SK-N-SH treated with all-trans-retinoic acid at 6 μM for 48 hours (cell line): ENCODE results near the gene TNFRSF17.

Experiments used
- ATAC-seq: fragments of 200-7000 bp; cut with Tn5 transposase; 3 replicates; pipeline ENCODE4 v1.9.1; 2020; ENCODE audit warnings: mild to moderate bottlenecking, moderate library complexity
- ARNTL ChIP-seq: fragments of 450-650 bp; formaldehyde crosslinking; IDR thresholded peaks from 2 replicates; pipeline ENCODE4 v1.5.0; 2020; ENCODE audit warnings: low read depth, mild to moderate bottlenecking, moderate library complexity, borderline replicate concordance
- BACH2 ChIP-seq: fragments of 250-450 bp; sonication (Bioruptor Pico); IDR thresholded peaks from 2 replicates; pipeline ENCODE4 v1.9.0; 2021; ENCODE audit warnings: mild to moderate bottlenecking, borderline replicate concordance
- CSRNP3 ChIP-seq: fragments of 250-450 bp; sonication (Bioruptor Pico); IDR thresholded peaks from 2 replicates; pipeline ENCODE4 v1.5.1; 2021; ENCODE audit warnings: mild to moderate bottlenecking, moderate library complexity
- ESRRG ChIP-seq: fragments of 250-450 bp; sonication (Bioruptor Pico); IDR thresholded peaks from 2 replicates; pipeline ENCODE4 v1.6.1; 2021; ENCODE audit warnings: mild to moderate bottlenecking
- GLIS3 ChIP-seq: fragments of 250-450 bp; sonication (Bioruptor Pico); IDR thresholded peaks from 2 replicates; pipeline ENCODE4 v1.5.0; 2020; ENCODE audit warnings: mild to moderate bottlenecking, moderate library complexity
- ISL1 ChIP-seq: fragments of 250-450 bp; sonication (Bioruptor Pico); IDR thresholded peaks from 2 replicates; pipeline ENCODE4 v2.1.2; 2022; ENCODE audit warnings: mild to moderate bottlenecking, moderate library complexity
- OSR1 ChIP-seq: fragments of 250-450 bp; sonication (Bioruptor Pico); IDR thresholded peaks from 2 replicates; pipeline ENCODE4 v1.8.0; 2022; ENCODE audit warnings: moderate library complexity, mild to moderate bottlenecking, inconsistent platforms
- PATZ1 ChIP-seq: fragments of 250-450 bp; sonication (Bioruptor Pico); IDR thresholded peaks from 2 replicates; pipeline ENCODE4 v1.8.0; 2020; ENCODE audit warnings: mild to moderate bottlenecking, moderate library complexity, borderline replicate concordance
- POU6F1 ChIP-seq: fragments of 250-450 bp; sonication (Bioruptor Pico); IDR thresholded peaks from 2 replicates; pipeline ENCODE4 v1.8.0; 2021; ENCODE audit warnings: low read depth, mild to moderate bottlenecking, moderate library complexity, borderline replicate concordance
- RARB ChIP-seq: fragments of 250-450 bp; sonication (Bioruptor Pico); IDR thresholded peaks from 2 replicates; pipeline ENCODE4 v1.8.0; 2021; ENCODE audit warnings: mild to moderate bottlenecking, moderate library complexity
- SNAI2 ChIP-seq: fragments of 250-450 bp; sonication (Bioruptor Pico); IDR thresholded peaks from 2 replicates; pipeline ENCODE4 v1.5.0; 2020; ENCODE audit warnings: mild to moderate bottlenecking, moderate library complexity
- TCF4 ChIP-seq: fragments of 250-450 bp; sonication (Bioruptor Pico); IDR thresholded peaks from 2 replicates; pipeline ENCODE4 v1.8.0; 2021; ENCODE audit warnings: mild to moderate bottlenecking, moderate library complexity, borderline replicate concordance
- TSHZ2 ChIP-seq: fragments of 250-450 bp; sonication (Bioruptor Pico); IDR thresholded peaks from 2 replicates; pipeline ENCODE4 v1.5.0; 2020; ENCODE audit warnings: mild to moderate bottlenecking, moderate library complexity
- ZC3H10 ChIP-seq: fragments of 250-450 bp; sonication (Bioruptor Pico); IDR thresholded peaks from 2 replicates; pipeline ENCODE4 v1.5.1; 2021; ENCODE audit warnings: mild to moderate bottlenecking, moderate library complexity
- ZFP3 ChIP-seq: fragments of 250-450 bp; sonication (Bioruptor Pico); IDR thresholded peaks from 2 replicates; pipeline ENCODE4 v1.5.0; 2020; ENCODE audit warnings: mild to moderate bottlenecking, moderate library complexity
- ZFP30 ChIP-seq: fragments of 450-650 bp; formaldehyde crosslinking; IDR thresholded peaks from 2 replicates; pipeline ENCODE4 v1.5.0; 2022; ENCODE audit warnings: mild to moderate bottlenecking, moderate library complexity
- ZNF565 ChIP-seq: fragments of 450-650 bp; formaldehyde crosslinking; conservative IDR thresholded peaks from 2 replicates; pipeline ENCODE4 v1.5.0; 2020; ENCODE audit warnings: low read depth, mild to moderate bottlenecking, moderate library complexity
- ZNF70 ChIP-seq: fragments of 450-650 bp; formaldehyde crosslinking; IDR thresholded peaks from 2 replicates; pipeline ENCODE4 v1.5.0; 2020; ENCODE audit warnings: mild to moderate bottlenecking, moderate library complexity
- ZNF8 ChIP-seq: fragments of 450-650 bp; formaldehyde crosslinking; IDR thresholded peaks from 2 replicates; pipeline ENCODE4 v1.5.0; 2020; ENCODE audit warnings: mild to moderate bottlenecking, moderate library complexity
- TF ChIP-seq, protein P1 (sequence below): fragments of 250-450 bp; sonication (Bioruptor Pico); IDR thresholded peaks from 2 replicates; pipeline ENCODE4 v1.5.1; 2020; ENCODE audit warnings: low read depth, mild to moderate bottlenecking, moderate library complexity

The TNFRSF17 gene

DNA sequence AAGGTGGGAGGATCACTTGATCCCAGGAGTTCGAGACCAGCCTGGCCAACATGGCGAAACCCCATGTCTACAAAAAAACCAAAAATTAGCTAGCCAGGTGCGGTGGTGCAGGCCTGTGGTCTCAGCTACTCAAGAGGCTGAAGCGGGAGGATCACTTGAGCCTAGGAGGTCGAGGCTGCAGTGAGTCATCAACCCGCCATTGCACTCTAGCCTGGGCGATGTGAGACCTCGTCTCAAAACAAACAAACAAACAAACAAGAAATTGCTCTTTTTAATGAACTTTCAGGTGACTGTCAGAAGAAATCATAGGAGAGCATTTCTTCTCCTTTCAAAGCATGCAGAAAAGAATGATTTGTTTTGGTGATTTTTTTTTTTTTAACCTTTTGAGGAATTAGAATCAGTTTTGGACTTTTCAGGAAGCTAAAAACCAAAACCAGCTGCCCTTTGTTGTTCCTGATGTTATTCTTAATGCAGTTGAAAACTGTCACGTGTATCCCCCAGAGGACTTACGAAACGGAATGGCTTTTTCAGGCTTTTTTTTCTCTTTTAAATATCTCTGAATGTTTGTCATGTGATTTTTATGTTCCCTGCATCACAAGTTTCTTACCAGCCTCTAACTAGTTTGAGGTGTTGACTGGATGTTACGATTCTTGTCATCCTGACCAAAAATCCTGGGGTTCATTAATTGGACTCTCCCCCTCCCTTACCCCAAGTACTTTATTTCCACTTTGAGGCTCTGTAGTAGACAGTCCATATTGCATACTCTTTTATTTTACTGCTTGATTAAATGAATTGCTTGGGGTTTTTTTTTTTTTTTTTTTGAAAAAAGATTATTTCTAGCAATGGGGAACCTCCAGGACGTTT lies 45.6 kb downstream of the TNFRSF17 start:
- TF ChIP-seq ZNF70 (CRISPR knock-in tag): no peak
- no peak for TF ChIP-seq GLIS3
- no peak for TF ChIP-seq TSHZ2 (CRISPR knock-in tag)
- TF ChIP-seq ARNTL (CRISPR knock-in tag): no peak
- TF ChIP-seq OSR1 (CRISPR knock-in tag): no peak
- TF ChIP-seq ESRRG (CRISPR knock-in tag): no peak
- TF ChIP-seq ZNF8 (CRISPR knock-in tag): no peak
- TF ChIP-seq ISL1 (CRISPR knock-in tag): no peak
- TF ChIP-seq ZNF565 (CRISPR knock-in tag): no peak
- TF ChIP-seq SNAI2 (CRISPR knock-in tag): no peak
- TF ChIP-seq, protein P1, sequence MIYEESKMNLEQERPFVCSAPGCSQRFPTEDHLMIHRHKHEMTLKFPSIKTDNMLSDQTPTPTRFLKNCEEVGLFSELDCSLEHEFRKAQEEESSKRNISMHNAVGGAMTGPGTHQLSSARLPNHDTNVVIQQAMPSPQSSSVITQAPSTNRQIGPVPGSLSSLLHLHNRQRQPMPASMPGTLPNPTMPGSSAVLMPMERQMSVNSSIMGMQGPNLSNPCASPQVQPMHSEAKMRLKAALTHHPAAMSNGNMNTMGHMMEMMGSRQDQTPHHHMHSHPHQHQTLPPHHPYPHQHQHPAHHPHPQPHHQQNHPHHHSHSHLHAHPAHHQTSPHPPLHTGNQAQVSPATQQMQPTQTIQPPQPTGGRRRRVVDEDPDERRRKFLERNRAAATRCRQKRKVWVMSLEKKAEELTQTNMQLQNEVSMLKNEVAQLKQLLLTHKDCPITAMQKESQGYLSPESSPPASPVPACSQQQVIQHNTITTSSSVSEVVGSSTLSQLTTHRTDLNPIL (CRISPR knock-in tag): no peak
- no peak for ATAC-seq

- no peak for ATAC-seq
- TF ChIP-seq PATZ1 (no peak), ZFP30 (no peak), ZNF565 (CRISPR knock-in tag) (no peak), CSRNP3 (CRISPR knock-in tag) (no peak), POU6F1 (CRISPR knock-in tag) (no peak), ZC3H10 (no peak), RARB (no peak), TCF4 (no peak), ESRRG (CRISPR knock-in tag) (no peak), BACH2 (CRISPR knock-in tag) (no peak), ZNF8 (CRISPR knock-in tag) (no peak), ARNTL (CRISPR knock-in tag) (no peak), TSHZ2 (CRISPR knock-in tag) (no peak), ZFP3 (CRISPR knock-in tag) (no peak), ZNF70 (CRISPR knock-in tag) (no peak)
These were observed 46.6 kb downstream of the TNFRSF17 start for GRCh38 chr16:12011565-12011964.
